HepG2 (cell line): ENCODE data around the gene CD274. TPM values are rescaled to one million over a fixed set of nuclear protein-coding genes. Genes with fewer than 3 reads are reported as not detected.

ENCODE experiments used
- ATAC-seq: fragments of 200-7000 bp; cut with Tn5 transposase; 3 replicates; pipeline ENCODE4 v1.9.1; 2020; ENCODE audit warnings: mild to moderate bottlenecking, moderate library complexity
- Bru-seq: library from RNA; stranded (reverse); fragments of 400-500 nt; gene quantifications from one replicate; lab custom pipeline; 2021; lab: Mats Ljungman, UMichigan
- BruChase-seq, 2 experiments: library from RNA; stranded (reverse); fragments of 400-500 nt; gene quantifications; one replicate each; lab custom pipeline; 2021; lab: Mats Ljungman, UMichigan
- BruUV-seq: library from RNA; stranded (reverse); fragments of 400-500 nt; replicated peaks from 2 replicates; lab custom pipeline; 2021; lab: Mats Ljungman, UMichigan
- CTCF ChIA-PET: fragments of 300-600 bp; formaldehyde crosslinking; extraction: SDS; loops from one replicate; lab custom pipeline; 2021; ENCODE audit warnings: low total read pairs, inconsistent platforms, low intra/inter-chr PET ratio; lab: Yijun Ruan, JAX
- POLR2A ChIA-PET: fragments of 350-600 bp; sonication (Branson Sonifier 250); formaldehyde crosslinking; loops from one replicate; lab custom pipeline; 2020; ENCODE audit warnings: antibody characterized with exemption, inconsistent platforms; lab: Yijun Ruan, JAX
- DNase-seq: peaks from one replicate; pipeline ENCODE4 v3.0.0-alpha.2; 2015; ENCODE audit warnings: low spot score
- FAIRE-seq: peaks from 3 replicates; lab custom pipeline; 2011; peaks lifted over from hg19 to GRCh38; lab: Jason Lieb, UNC
- H2AFZ ChIP-seq: one replicate; pipeline ENCODE4 v1.6.1; 2011; ENCODE audit warnings: low read length, inconsistent platforms
- H3K27ac ChIP-seq: fragments of 300-600 bp; 3 replicates; pipeline ENCODE4 v1.8.0; 2011; ENCODE audit warnings: mixed run types, mild to moderate bottlenecking, mixed read lengths, low read length, inconsistent platforms; ENCODE audit not compliant: insufficient read depth; ENCODE audit errors: extremely low read length
- H3K27me3 ChIP-seq, 2 experiments: fragments of 200-600 bp in 1 of 2; 2 replicates in 1 of 2; 3 replicates in 1 of 2; pipeline versions ENCODE4 v1.6.0 to v1.8.0; 2011; ENCODE audit warnings: low read length in 2 of 2, mild to moderate bottlenecking in 2 of 2, moderate library complexity in 2 of 2, inconsistent platforms in 1 of 2; ENCODE audit not compliant: insufficient read depth in 2 of 2, control insufficient read depth in 1 of 2
- H3K36me3 ChIP-seq, 2 experiments: fragments of 200-600 bp in 1 of 2; replicated peaks in 1 of 2; 2 replicates in 1 of 2; 3 replicates in 1 of 2; pipeline versions ENCODE4 v1.5.1 to v1.8.0; 2011; ENCODE audit warnings: low read length in 2 of 2, inconsistent platforms in 1 of 2; ENCODE audit not compliant: insufficient read depth in 2 of 2, control insufficient read depth in 1 of 2
- H3K4me1 ChIP-seq: 2 replicates; pipeline ENCODE4 v1.5.1; 2012; ENCODE audit warnings: low read length, inconsistent platforms; ENCODE audit not compliant: insufficient read depth
- H3K4me2 ChIP-seq: 2 replicates; pipeline ENCODE4 v1.6.0; 2011; ENCODE audit warnings: low read depth, low read length, inconsistent platforms
- H3K4me3 ChIP-seq, 3 experiments: fragments of 200-600 bp in 1 of 3; sonication (generic), shearing (Covaris generic) in 1 of 3; replicated peaks in 1 of 3; 2 replicates each; pipeline ENCODE4 v1.5.1; 2011 to 2016; ENCODE audit warnings: low read length in 3 of 3, inconsistent platforms in 2 of 3, low read depth in 2 of 3, mild to moderate bottlenecking in 2 of 3, control low read depth in 1 of 3, mixed read lengths in 1 of 3; ENCODE audit not compliant: insufficient read depth in 1 of 3
- H3K79me2 ChIP-seq: one replicate; pipeline ENCODE4 v1.6.1; 2011; ENCODE audit warnings: low read length, inconsistent platforms; ENCODE audit not compliant: insufficient read depth
- H3K9ac ChIP-seq: 2 replicates; pipeline ENCODE4 v1.6.0; 2011; ENCODE audit warnings: mild to moderate bottlenecking, low read depth, low read length, inconsistent platforms; ENCODE audit not compliant: insufficient read depth
- H3K9me3 ChIP-seq: 2 replicates; pipeline ENCODE4 v1.5.1; 2012; ENCODE audit warnings: mild to moderate bottlenecking, low read length
- H4K20me1 ChIP-seq: 2 replicates; pipeline ENCODE4 v1.6.0; 2011; ENCODE audit warnings: inconsistent platforms, mild to moderate bottlenecking, low read length, moderate library complexity; ENCODE audit not compliant: insufficient read depth
- BRF2 ChIP-seq: sonication (generic); formaldehyde crosslinking; IDR thresholded peaks from 2 replicates; pipeline ENCODE4 v1.8.1; 2022; ENCODE audit warnings: mild to moderate bottlenecking, missing genetic modification reagents
- CBX5 ChIP-seq: sonication (generic); formaldehyde crosslinking; IDR thresholded peaks from 2 replicates; pipeline ENCODE4 v1.4.0; 2020; ENCODE audit warnings: missing genetic modification reagents, borderline replicate concordance
- ETV5 ChIP-seq: IDR thresholded peaks from 2 replicates; pipeline ENCODE4 v1.6.1; 2018; ENCODE audit warnings: missing biosample characterization, missing genetic modification reagents, inconsistent platforms, borderline replicate concordance
- HOXA9 ChIP-seq: sonication (generic); formaldehyde crosslinking; IDR thresholded peaks from 2 replicates; pipeline ENCODE4 v1.8.1; 2022; ENCODE audit warnings: missing genetic modification reagents, mild to moderate bottlenecking, moderate library complexity, borderline replicate concordance
- NCOA1 ChIP-seq: sonication (generic); formaldehyde crosslinking; IDR thresholded peaks from 2 replicates; pipeline ENCODE4 v1.9.0; 2021; ENCODE audit warnings: missing genetic modification reagents
- PLRG1 ChIP-seq: fragments of 450-650 bp; conservative IDR thresholded peaks from 2 replicates; pipeline ENCODE4 v1.6.1; 2016
- RBM39 ChIP-seq: fragments of 200-400 bp; formaldehyde crosslinking; IDR thresholded peaks from one replicate; pipeline ENCODE4 v1.6.1; 2018; ENCODE audit warnings: antibody characterized with exemption, mild to moderate bottlenecking, low read depth, low read length; ENCODE audit not compliant: poor library complexity, severe bottlenecking
- ZBTB26 ChIP-seq: IDR thresholded peaks from 2 replicates; pipeline ENCODE4 v1.6.1; 2016; ENCODE audit warnings: missing compliant biosample characterization, missing genetic modification reagents, borderline replicate concordance
- ZNF281 ChIP-seq: sonication (generic); formaldehyde crosslinking; IDR thresholded peaks from 2 replicates; pipeline ENCODE4 v1.4.0; 2020; ENCODE audit warnings: missing genetic modification reagents, borderline replicate concordance
- WGBS: methylation state at CpG from one replicate; pipeline ENCODE4 v1.1.6; 2017; ENCODE audit warnings: low lambda C conversion rate; 5-methylcytosine and 5-hydroxymethylcytosine counted together
- in situ Hi-C: cut with HindIII; loops from 2 replicates; pipeline ENCODE4 v1.10.0; 2017; ENCODE audit warnings: low pct_unique_long_range_greater_than_20kb; ENCODE audit not compliant: extremely low pct_ligation_motif_present
- intact Hi-C: fragments of 100-400 bp; cut with micrococcal nuclease; formaldehyde crosslinking; loops from one replicate; pipeline ENCODE4 v1.10.0; 2022; ENCODE audit not compliant: unreplicated experiment
- long read RNA-seq, 2 experiments: library from RNA in 1 of 2; library from polyadenylated mRNA in 1 of 2; stranded (forward) in 1 of 2; unstranded in 1 of 2; transcript quantifications; one replicate each; pipeline ENCODE4 v2.0.0, GENCODE V29; 2019 to 2022
- polyA minus RNA-seq, 3 experiments: library from RNA; depleted of rRNA, polyadenylated mRNA; stranded (reverse); fragments of >200 nt; gene quantifications; 2 replicates each; pipeline ENCODE4 v1.2.3, GENCODE V29; 2011; ENCODE audit warnings: low replicate concordance in 1 of 3
- polyA plus RNA-seq, 8 experiments: library from polyadenylated mRNA; depleted of rRNA in 3 of 8; stranded (reverse) in 7 of 8; unstranded in 1 of 8; fragments of >200 nt; fragmentation: Illumina TruSeq in 4 of 8; extraction: Trizol in 4 of 8; gene quantifications; 2 replicates each; pipeline versions ENCODE4 v1.2.1 to v1.2.3, GENCODE V29; 2011 to 2016; ENCODE audit warnings: low read depth in 4 of 8, missing spikeins in 1 of 8, mixed read lengths in 1 of 8; ENCODE audit not compliant: insufficient read depth in 1 of 8
- total RNA-seq, 5 experiments: library from RNA; depleted of rRNA; stranded (reverse); fragments of >200 nt; fragmentation: Illumina TruSeq; extraction: Trizol; gene quantifications; 2 replicates each; pipeline ENCODE4 v1.2.3, GENCODE V29; 2016; ENCODE audit warnings: low read depth in 1 of 5

CD274 gene
- 0.49 TPM in 1 of 2 replicates, not detected in the other for total RNA-seq (2016; rRNA removed; fragmentation: Illumina TruSeq; extraction: Trizol)
- 0.53 TPM in 1 of 2 replicates, not detected in the other for total RNA-seq (2016; cell fraction: cytosol; rRNA removed; fragmentation: Illumina TruSeq; extraction: Trizol; ENCODE audit: low read depth)
- total RNA-seq (2016; cell fraction: insoluble cytoplasmic fraction; rRNA removed; fragmentation: Illumina TruSeq; extraction: Trizol), result 0.52 TPM in 1 of 2 replicates, not detected in the other
- total RNA-seq (2016; cell fraction: membrane; rRNA removed; fragmentation: Illumina TruSeq; extraction: Trizol), result not detected in 2 replicates
- not detected in 2 replicates for total RNA-seq (2016; cell fraction: nucleus; rRNA removed; fragmentation: Illumina TruSeq; extraction: Trizol)
- 0.07 and 0.17 TPM in 2 replicates for polyA plus RNA-seq (2011; rRNA removed)
- 0.04 TPM in 1 of 2 replicates, not detected in the other for polyA plus RNA-seq (2011; cell fraction: cytosol; rRNA removed)
- polyA plus RNA-seq (2011; cell fraction: nucleus; rRNA removed), result 0.05 and 0.24 TPM in 2 replicates
- polyA plus RNA-seq (2012), result 0.33 TPM in 1 of 2 replicates, not detected in the other
- not detected in 2 replicates for polyA plus RNA-seq (2016; cell fraction: cytosol; fragmentation: Illumina TruSeq; extraction: Trizol; ENCODE audit: low read depth)
- polyA plus RNA-seq (2016; cell fraction: insoluble cytoplasmic fraction; fragmentation: Illumina TruSeq; extraction: Trizol; ENCODE audit: low read depth), result 0.69 TPM in 1 of 2 replicates, not detected in the other
- not detected in 2 replicates for polyA plus RNA-seq (2016; cell fraction: membrane; fragmentation: Illumina TruSeq; extraction: Trizol; ENCODE audit: low read depth)
- 1.1 TPM in 1 of 2 replicates, not detected in the other for polyA plus RNA-seq (2016; cell fraction: nucleus; fragmentation: Illumina TruSeq; extraction: Trizol; ENCODE audit: insufficient read depth, low read depth)
- 0.33 TPM in 1 of 2 replicates, not detected in the other for polyA minus RNA-seq (2011; rRNA and poly(A)+ RNA removed; ENCODE audit: low replicate concordance)
- not detected in 2 replicates for polyA minus RNA-seq (2011; cell fraction: cytosol; rRNA and poly(A)+ RNA removed)
- 0.13 TPM in 1 of 2 replicates, not detected in the other for polyA minus RNA-seq (2011; cell fraction: nucleus; rRNA and poly(A)+ RNA removed)
- percentile 20 among the genes with signal in this experiment for Bru-seq, nascent RNA
- percentile 19 among the genes with signal in this experiment for BruChase-seq, experiment 1, labeled RNA remaining after a 6-hour chase
- percentile 26 among the genes with signal in this experiment for BruChase-seq, experiment 2, labeled RNA remaining after a 2-hour chase
- long read RNA-seq, experiment 1, result 0 reads
- long read RNA-seq, experiment 2, result 0 reads

- no peaks in the 10 kb centered on the region for H3K9me3 ChIP-seq
- peak within 1 kb of the TSS; percentile 26 to 64 (median 47) for H3K4me3 ChIP-seq
- BruUV-seq, result no TSS peak
- CTCF ChIA-PET, result no interaction called here
- H3K79me2 ChIP-seq, result no peaks in the 10 kb centered on the region
- in situ Hi-C loops, result no loop called here
- peak; percentile 100 for ATAC-seq
- FAIRE-seq, result peak; percentile 90
- WGBS, result 8% methylated on average over 32 of the region's 36 CpGs
- DNase-seq, result peak; percentile 85
- H3K4me1 ChIP-seq, result peaks cover 8% of the 10 kb centered on the region
- POLR2A ChIA-PET, result interaction anchor here (1.0 to 2.0 kb wide), 3 partner anchors 11 to 150 kb away, joined by 4 to 17 read pairs (median 4); partner anchors contain the start of gene PLGRKT
- H3K27ac ChIP-seq, result no peak within 1 kb of the TSS
- no peaks in the 10 kb centered on the region for H3K36me3 ChIP-seq
- peak within 1 kb of the TSS; percentile 33 for H3K9ac ChIP-seq
- H4K20me1 ChIP-seq, result no peaks in the 10 kb centered on the region
- peaks cover 0 to 4% of the 10 kb centered on the region in 2 experiments; a peak in 1 of 5 replicates for H3K27me3 ChIP-seq
- H2AFZ ChIP-seq, result peak within 1 kb of the TSS; percentile 64
- intact Hi-C loops, result loop anchor here (1.0 to 5.0 kb wide), 3 partner anchors 150 to 322 kb away; no protein-coding TSS in a partner anchor
- peak within 1 kb of the TSS; percentile 78 for H3K4me2 ChIP-seq
- TF ChIP-seq HOXA9 (no peak), PLRG1 (no peak), NCOA1 (CRISPR knock-in tag) (no peak), CBX5 (CRISPR knock-in tag) (peak; percentile 86; the same call in 1 of the 2 replicates), ZBTB26 (CRISPR knock-in tag) (no peak), BRF2 (CRISPR knock-in tag) (no peak; the same call in 1 of the 2 replicates), ZNF281 (CRISPR knock-in tag) (no peak), RBM39 (no peak), ETV5 (CRISPR knock-in tag) (peak; percentile 66; the same call in 1 of the 2 replicates)
Measured at GRCh38 chr9:5450359-5451091, at the start of gene CD274. CD274 (plus strand) TSS chr9:5450542; CDS start chr9:5456114, 5,572 bp downstream.
